Cardiac muscle cell (in vitro differentiated cells and primary cell): ENCODE measurements around the gene FBXO48. TPM values are rescaled to one million over a fixed set of nuclear protein-coding genes. Genes with fewer than 3 reads are reported as not detected.

Source experiments
- DNase-seq, 2 donors: peaks; one replicate each; pipeline versions ENCODE4 v3.0.0 to v3.0.0-alpha.2; 2010 to 2017; ENCODE audit warnings: low read depth in 1 of 2, low spot score in 1 of 2
- H3K27ac ChIP-seq: fragments of 200-600 bp; sonication (generic); 2 replicates; pipeline ENCODE4 v1.5.1; 2016
- H3K27me3 ChIP-seq: fragments of 200-600 bp; sonication (generic); 2 replicates; pipeline ENCODE4 v1.6.0; 2016; ENCODE audit warnings: control low read depth
- H3K36me3 ChIP-seq: fragments of 200-600 bp; sonication (generic); 2 replicates; pipeline ENCODE4 v1.5.1; 2016; ENCODE audit warnings: control low read depth
- H3K4me1 ChIP-seq: fragments of 200-600 bp; sonication (generic); 2 replicates; pipeline ENCODE4 v1.8.1; 2017; ENCODE audit warnings: low read depth, mild to moderate bottlenecking, mixed run types
- H3K4me3 ChIP-seq: fragments of 200-600 bp; sonication (generic); 2 replicates; pipeline ENCODE4 v1.5.1; 2016; ENCODE audit warnings: mild to moderate bottlenecking
- H3K9me3 ChIP-seq: fragments of 200-600 bp; sonication (generic); 2 replicates; pipeline ENCODE4 v1.5.1; 2017; ENCODE audit warnings: low read depth, mild to moderate bottlenecking, control low read depth
- CTCF ChIP-seq: IDR thresholded peaks from 2 replicates; pipeline ENCODE4 v1.5.1; 2012; ENCODE audit warnings: low read depth, mild to moderate bottlenecking, low read length
- polyA plus RNA-seq: library from polyadenylated mRNA; unstranded; fragments of >200 nt; fragmentation: Nextera tagmentation; extraction: Ambion mirVana; gene quantifications from 2 replicates; pipeline ENCODE4 v1.2.1, GENCODE V29; 2016
- total RNA-seq: library from RNA; depleted of rRNA; stranded (reverse); fragments of >200 nt; gene quantifications from 2 replicates; pipeline ENCODE4 v1.2.3, GENCODE V29; 2016

FBXO48 gene
- total and polyA plus RNA-seq, 2 experiments from 2014 or later, result 0.50 to 0.66 TPM

DNA sequence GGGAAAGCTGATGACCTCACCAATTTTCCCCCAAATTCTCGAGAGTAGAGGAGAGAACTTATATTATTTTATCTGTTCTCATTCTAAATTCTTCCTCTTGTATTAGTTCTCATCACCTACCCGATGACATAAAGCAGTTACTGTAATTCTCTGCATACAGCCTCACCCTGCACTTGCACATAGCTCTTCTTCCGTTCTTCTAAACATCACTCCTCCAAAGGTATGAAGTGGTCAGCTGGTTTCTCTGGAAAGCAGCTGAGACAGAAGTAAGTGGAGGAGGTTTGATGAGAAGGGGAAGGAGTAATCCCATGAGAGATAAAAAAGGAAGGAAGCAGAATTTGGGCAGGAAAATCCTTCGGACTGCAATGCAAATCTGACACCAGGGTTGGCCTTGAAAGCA, 39.0 kb downstream of the FBXO48 start:
- Histone ChIP-seq H3K4me3 (no peak overlapping the region), H3K27ac (peak overlapping the region; percentile 7), H3K36me3 (no peaks in the 10 kb centered on the region), H3K9me3 (no peaks in the 10 kb centered on the region), H3K27me3 (no peaks in the 10 kb centered on the region), H3K4me1 (peaks cover 15% of the 10 kb centered on the region)
- TF ChIP-seq CTCF, result no peak
- no peak for DNase-seq

GRCh38 chr2:68426848-68427579, 40.1 kb downstream of the FBXO48 start:
- peaks cover 15% of the 10 kb centered on the region for H3K4me1 ChIP-seq
- DNase-seq, result no peak
- H3K36me3 ChIP-seq, result no peaks in the 10 kb centered on the region
- no peak overlapping the region for H3K27ac ChIP-seq
- H3K9me3 ChIP-seq, result no peaks in the 10 kb centered on the region
- no peaks in the 10 kb centered on the region for H3K27me3 ChIP-seq
- TF ChIP-seq CTCF, result no peak
- no peak overlapping the region for H3K4me3 ChIP-seq

DNA sequence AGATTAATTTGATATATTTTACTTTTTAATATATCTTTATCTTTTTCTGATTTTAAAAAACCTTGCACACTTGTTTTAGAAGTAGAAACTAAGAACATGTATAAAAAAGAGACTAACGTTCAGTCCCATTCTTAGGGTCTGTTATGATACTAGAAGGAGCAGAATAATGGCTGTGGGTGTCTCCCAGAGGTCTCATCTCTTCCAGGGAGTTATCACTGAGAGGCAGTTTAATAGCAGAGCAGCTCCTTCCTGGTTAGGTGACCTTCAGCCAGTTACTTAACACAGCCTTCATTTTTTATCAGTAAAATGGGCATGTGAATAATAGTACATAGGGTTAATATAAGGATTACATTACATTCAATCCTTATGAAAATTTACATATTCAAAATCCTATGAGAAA, 40.6 kb downstream of the FBXO48 start:
- Histone ChIP-seq H3K9me3 (no peaks in the 10 kb centered on the region), H3K27me3 (no peaks in the 10 kb centered on the region), H3K4me3 (no peak overlapping the region), H3K27ac (no peak overlapping the region), H3K36me3 (no peaks in the 10 kb centered on the region), H3K4me1 (peaks cover 15% of the 10 kb centered on the region)
- TF ChIP-seq CTCF, result no peak
- no peak for DNase-seq

GRCh38 chr2:68425503-68425902, 41.6 kb downstream of the FBXO48 start:
- Histone ChIP-seq H3K36me3 (no peaks in the 10 kb centered on the region), H3K27ac (no peak overlapping the region), H3K27me3 (no peaks in the 10 kb centered on the region), H3K9me3 (no peaks in the 10 kb centered on the region), H3K4me1 (peaks cover 12% of the 10 kb centered on the region), H3K4me3 (no peak overlapping the region)
- no peak for TF ChIP-seq CTCF
- DNase-seq, result no peak

DNA sequence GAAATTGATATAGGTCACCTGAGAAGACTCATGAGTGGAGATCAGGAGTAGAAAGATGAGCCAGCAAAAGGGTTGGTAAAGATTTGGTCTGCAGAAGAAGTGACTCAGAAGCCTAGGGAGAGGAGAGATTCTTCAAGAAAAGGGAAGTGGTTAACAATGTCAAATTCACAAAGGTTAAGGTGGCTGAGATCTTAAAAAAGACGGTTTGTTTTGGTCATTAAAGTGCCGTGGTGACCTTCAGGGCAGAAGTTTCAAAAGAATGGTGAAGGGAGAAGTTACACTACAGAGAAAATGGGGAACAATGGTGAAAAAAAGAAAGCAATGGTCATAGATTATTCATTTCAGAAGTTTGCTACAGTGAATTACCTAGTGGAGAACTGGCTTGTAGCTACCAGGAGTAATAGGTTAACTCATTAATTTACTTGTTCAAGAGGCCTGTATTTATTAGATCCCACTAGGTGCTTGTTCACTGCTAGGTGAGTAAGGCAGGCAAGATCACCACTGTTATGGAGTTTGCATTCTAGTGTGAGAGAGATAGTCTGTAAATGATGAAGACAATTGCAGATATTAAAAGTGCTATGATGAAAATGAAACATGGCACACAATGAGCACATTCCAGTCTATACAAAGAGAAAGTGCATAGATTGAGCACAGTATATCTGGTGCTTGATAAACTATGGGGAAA, 43.0 kb downstream of the FBXO48 start:
- no peaks in the 10 kb centered on the region for H3K4me1 ChIP-seq
- H3K27me3 ChIP-seq, result no peaks in the 10 kb centered on the region
- no peak overlapping the region for H3K27ac ChIP-seq
- no peak overlapping the region for H3K4me3 ChIP-seq
- DNase-seq, result no peak
- H3K36me3 ChIP-seq, result no peaks in the 10 kb centered on the region
- TF ChIP-seq CTCF, result no peak
- no peaks in the 10 kb centered on the region for H3K9me3 ChIP-seq
